ENCODE measurements around the gene GABRR3.

- TF ChIP-seq, protein P1, sequence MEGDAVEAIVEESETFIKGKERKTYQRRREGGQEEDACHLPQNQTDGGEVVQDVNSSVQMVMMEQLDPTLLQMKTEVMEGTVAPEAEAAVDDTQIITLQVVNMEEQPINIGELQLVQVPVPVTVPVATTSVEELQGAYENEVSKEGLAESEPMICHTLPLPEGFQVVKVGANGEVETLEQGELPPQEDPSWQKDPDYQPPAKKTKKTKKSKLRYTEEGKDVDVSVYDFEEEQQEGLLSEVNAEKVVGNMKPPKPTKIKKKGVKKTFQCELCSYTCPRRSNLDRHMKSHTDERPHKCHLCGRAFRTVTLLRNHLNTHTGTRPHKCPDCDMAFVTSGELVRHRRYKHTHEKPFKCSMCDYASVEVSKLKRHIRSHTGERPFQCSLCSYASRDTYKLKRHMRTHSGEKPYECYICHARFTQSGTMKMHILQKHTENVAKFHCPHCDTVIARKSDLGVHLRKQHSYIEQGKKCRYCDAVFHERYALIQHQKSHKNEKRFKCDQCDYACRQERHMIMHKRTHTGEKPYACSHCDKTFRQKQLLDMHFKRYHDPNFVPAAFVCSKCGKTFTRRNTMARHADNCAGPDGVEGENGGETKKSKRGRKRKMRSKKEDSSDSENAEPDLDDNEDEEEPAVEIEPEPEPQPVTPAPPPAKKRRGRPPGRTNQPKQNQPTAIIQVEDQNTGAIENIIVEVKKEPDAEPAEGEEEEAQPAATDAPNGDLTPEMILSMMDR (IDR thresholded peaks at IDR 0.05; ENCODE audit: poor library complexity) = no peak
- no peak for TF ChIP-seq EZH2phosphoT487 (IDR thresholded peaks at IDR 0.05; ENCODE audit: low read depth, severe bottlenecking, unreplicated experiment)
Measured at GRCh38 chr3:97949110-97949485, 86.0 kb downstream of the GABRR3 start.
